Measurements from ENCODE around the gene TSTD2.
"Not testable (repeated sequence)": the region's sequence is repeated elsewhere in the genome, so short reads cannot be mapped to it uniquely, and the experiment has no call there.

Gene TSTD2

DNA sequence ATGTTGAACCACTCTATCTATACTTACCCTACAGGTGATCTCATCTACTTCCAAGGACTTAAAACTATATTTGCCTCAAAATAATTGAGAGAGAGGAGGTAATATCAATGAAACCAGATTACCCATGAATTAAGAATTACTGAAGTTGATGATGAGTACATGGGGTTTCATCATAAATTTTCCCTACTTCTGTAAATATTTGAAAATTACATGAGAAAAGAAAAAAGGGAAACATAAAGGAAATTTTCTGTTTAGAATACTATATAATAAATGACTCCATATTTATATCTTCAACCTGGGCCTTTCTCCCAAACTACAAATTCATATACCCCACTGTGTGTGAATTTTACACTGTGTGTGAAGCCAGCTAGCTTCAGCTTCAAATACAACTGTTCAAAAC is 2.6 kb downstream of the TSTD2 start:
- DNase-seq (ENCODE audit: low read depth), result no peak

DNA sequence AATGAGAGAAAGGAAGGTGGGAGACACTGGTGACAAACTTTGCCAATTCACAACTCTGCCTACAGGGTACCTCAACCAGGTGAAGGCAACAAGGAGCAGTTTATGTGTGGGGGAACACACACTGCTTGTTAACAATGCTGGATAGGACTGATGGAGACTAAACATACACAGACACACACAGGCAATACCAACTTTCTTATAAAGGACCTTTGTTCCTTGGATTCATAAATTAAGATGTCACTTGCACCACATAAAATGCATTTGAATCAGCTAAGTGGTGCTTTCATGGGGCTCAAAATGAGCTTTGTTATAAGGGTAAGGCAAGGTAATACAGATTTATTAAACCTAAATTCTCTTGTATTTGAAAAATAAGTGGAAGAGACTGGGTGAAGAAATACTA is 4.0 kb downstream of the TSTD2 start:
- DNase-seq (ENCODE audit: low read depth), result no peak

DNA sequence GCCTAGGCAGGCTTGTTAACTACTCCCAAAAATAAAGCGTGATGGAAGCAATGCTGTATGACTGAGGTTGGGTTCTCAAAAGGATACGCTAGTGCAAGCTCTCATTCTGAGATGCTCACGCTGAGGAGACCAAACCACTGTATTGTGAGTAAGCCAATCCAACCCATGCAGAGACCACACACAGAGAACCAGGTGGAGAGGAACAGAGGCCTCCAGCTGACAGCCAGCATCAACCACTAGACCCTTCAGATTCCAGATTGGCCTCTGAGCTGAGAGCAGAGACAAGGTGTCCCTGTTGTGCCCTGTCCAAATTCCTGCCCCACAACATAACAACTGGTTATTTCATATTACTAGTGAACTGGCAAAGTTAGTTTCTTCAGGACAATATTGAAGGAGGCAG is 4.5 kb downstream of the TSTD2 start:
- no peak for DNase-seq (ENCODE audit: low read depth)

DNA sequence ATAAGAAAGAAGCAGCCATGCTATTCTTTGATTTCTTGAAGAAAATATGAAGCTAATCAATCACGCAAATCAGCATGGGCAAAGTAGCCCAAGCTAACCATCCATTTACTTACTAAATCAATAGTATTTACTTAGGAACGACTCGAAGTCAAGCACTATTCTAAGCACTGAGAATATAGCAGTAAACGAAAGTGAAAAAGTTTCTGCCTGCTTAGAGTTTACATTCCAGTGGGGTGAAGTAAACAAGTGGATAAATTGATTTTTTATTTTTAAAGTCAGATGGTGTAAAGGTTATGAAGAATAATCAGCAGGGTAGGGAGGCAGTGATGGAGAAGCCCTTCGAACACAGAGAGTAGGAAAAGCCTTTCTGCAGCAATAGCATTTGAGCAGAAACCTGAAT is 5.5 kb downstream of the TSTD2 start:
- DNase-seq (ENCODE audit: low read depth), result no peak

DNA sequence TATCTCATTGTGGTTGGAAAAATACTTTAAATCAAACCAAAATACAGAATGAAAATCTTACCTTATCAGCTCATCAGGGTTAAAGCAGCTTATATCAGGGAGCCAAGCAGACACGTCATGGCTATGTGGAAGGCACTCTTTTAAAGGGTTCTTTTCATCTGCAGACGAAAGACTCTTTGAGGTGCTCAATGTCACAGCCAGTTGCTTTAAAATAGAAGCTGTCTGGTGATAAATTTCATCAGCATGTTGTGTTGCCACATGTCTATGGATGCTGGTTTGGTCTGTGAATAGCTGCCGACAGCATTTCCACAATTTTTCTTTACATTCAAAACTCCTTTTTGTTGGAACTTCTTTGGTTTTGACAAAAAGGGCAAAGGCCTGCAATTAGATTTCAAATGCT is 7.5 kb downstream of the TSTD2 start:
- no peak for DNase-seq (ENCODE audit: low read depth)

DNA sequence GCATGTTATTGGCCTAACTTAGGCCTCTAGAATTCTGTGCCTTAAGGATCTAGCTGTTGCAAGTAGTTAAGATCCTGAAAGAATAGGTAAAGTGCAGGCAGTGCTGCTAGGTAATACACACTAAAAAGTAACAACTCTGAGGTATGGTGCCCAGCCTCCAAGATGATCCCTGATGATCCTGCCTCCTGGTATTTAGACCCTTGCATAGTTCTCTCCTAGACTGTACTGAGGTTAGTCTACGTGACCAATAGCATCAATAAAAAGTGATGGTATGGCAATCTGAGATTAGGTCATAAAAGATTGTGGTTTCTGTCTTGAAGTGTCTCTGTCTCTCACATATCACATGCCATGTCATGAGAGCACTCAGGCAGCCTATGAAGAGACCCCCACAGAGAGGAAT is 9.2 kb downstream of the TSTD2 start:
- no peak for DNase-seq (ENCODE audit: low read depth)

DNA sequence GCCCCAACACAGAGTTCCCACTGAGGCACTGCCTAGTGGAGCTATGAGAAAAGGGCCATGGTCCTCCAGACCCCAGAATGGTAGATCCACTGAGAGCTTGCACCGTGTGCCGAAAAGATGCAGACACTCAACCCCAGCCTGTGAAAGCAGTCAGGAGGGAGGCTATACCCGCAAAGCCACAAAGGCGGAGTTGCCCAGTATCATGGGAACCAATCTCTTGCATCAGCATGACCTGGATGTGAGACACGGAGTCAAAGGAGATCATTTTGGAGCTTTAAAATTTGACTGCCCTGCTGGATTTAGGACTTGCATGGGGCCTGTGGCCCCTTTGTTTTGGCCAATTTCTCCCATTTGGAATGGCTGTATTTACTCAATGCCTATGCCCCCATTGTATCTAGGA is 10.7 kb downstream of the TSTD2 start:
- not testable (repeated sequence) for DNase-seq (ENCODE audit: low read depth)

DNA sequence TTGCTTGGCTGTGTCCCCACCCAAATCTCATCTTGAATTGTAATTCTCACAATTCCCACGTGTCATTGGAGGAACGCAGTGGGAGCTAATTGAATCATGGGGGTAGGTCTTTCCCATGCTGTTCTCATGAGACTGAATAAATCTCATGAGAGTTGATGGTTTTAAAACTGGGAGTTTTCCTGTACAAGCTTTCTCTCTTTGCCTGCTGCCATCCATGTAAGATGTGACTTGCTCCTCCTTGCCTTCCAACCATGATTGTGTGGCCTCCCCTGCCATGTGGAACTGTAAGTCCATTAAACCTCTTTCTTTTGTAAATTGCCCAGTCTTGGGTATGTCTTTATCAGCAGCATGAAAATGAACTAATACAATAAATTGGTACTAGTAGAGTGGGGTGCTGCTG is 13.1 kb downstream of the TSTD2 start:
- DNase-seq (ENCODE audit: low read depth), result not testable (repeated sequence)

DNA sequence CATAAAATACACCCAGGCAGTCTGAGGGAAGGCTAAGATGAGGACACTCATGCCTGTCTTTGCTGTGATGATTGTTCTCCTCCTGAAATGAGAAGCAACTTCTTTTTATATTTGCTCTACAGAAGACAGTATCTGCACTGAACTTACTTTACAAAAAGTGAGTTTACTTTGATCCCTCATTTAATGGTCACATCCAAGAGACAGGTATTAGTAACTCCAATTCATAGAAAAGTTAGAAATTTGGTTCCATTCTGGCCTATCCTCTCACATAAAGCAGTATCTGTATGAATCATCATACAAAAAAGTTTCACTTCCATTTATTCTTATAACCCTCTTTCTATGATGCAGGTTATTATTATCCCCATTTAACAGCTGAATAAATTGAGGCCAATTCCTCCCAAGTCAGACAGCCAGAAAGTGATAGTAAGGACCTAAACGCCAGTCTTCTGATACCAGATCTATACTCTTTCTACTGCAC is 15.2 kb downstream of the TSTD2 start:
- no peak for DNase-seq (ENCODE audit: low read depth)

DNA sequence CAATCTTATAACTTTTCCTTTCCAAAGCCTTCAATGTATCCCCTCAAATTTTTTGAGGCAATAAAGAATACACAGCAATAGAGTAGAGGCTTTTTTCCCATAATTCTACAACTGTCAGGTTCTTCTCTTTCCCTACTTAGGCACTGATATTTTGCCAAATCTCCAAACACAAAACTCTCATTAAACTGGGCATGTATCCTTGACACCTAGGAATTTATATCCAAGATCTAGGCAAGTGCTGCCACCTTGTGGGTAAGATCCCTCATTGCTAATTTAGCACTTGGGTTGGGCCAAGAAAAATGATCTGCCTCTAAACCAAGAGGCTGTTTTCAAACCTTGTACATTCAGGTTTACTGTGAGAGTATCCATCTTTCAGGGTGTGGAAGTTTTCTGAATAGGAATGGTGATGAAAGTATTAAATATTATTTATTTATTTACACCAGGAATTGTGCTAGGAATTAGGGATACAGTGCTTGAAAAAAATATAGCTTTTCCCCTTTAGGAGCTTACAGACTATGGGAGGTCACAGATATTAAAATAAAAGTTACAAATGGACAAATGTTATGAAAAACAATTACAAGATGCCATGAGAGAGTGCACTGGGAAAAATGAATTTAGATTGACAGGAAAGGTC is 17.6 kb downstream of the TSTD2 start:
- DNase-seq (ENCODE audit: low read depth), result peak; percentile 15

DNA sequence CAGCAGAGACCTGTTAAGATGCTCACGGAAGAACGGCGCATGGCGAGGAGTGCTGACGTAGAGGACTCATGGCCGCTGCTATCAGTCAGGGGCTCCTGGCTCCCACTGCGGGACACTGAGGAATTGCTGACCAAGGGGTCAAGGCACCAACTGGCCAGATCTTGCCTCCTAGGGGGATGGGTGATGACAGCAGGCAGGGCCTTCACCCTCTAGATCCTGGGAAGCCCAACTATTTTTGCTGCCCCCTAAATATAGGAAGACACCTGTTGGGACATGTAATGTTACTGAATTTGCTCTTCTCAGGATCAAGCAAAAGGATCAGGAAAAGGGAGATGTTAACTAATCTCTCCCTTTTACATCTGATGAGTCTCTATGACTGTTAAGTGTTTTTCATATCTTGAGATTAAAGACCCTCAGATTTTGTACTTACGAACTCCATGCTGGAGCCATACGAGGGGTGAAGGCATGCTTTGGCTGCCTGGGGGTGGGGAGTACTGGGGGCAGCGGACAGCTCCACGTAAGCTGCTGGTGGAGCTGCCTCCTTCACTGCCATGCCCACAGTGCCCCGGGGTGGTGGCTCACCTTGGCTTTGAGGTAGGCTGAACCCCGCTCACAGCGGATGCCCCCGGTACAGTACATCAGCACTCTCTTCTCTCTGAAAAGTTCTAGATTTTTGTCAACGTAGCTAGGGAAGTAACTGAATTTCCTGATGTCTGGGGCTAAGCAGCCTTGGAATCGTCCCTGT is 28.1 kb downstream of the TSTD2 start:
- no peak for DNase-seq (ENCODE audit: low read depth)

DNA sequence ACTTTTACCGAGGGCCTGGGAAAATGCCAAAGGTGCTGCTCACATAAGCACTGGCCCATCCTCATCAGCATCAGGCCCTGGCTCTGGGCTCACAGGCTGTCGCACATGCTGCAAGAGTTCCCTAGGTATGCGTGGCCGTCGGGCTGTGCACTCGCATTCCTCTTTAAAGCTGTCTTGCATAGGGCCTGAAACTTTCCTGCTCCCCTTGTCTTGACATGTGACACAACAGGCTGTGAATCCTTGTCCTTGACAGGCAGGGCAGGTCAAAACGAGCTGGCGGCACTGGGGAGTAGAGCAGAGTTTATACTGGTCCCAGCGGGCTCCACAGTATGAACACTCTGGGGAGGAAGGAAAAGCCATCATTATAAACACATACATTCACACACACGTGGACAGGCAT is 30.7 kb downstream of the TSTD2 start:
- DNase-seq (ENCODE audit: low read depth), result no peak

DNA sequence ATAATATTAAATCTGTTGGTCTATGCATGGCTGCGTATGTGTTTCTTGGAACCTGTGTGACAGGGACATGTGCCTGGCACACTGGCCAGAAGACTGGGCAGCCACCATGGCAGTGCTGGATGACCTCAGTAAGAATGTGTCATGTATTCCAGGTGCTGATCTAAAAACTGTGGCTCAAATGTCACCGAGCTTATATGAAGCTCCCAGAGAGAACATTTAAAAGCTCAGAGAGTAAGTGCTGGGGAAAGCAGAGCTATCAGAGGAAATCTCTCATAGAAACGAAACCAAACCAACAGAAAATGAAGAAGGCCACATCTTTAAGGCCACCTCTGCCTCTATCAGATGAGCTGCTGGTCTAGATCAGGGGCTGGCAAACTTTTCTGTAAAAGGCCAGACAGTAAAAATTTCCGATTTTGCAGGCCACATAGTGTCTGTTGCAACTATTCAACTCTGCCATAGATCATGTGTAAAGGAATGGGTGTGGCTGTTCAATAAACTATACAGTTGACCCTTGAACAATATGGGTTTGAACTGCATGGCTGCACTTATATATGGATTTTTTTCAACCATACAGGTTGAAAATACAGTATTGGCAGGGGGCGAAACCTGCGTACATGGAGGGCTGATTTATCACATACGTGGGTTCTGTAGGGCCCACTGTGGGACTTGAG is 31.8 kb downstream of the TSTD2 start:
- DNase-seq (ENCODE audit: low read depth), result no peak

DNA sequence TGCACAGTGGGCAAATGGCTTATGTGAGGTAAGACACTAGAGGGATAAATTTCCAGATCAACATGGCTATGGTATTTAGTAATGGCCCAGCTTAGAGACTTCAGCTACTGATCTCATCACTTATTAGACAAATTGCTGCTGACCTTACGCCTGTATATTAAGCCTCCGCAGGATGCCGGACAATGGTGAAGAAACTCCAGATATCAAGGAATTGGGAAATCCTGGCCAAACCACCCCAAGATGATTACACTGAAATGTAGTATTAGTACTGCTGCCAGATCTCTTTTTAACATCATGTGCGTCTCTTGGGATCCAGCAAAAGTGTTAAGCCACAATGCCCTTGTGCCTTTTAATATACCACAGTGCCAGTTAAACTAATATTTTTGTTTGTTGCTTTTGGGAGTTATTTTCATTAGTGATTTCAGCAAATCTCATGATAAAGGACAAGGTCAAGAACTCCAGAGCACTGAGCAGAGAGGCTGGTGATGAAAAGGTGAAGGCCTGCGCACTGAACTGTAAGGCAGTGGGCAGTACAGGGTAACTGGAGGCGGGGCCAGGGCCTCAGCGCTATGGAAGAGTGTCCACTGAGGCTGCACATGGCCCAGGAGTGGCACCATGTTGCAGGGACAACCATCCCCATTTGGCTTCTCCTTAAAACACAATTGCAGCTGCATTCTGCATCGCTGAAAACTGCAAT is 32.5 kb downstream of the TSTD2 start:
- DNase-seq (ENCODE audit: low read depth), result no peak

DNA sequence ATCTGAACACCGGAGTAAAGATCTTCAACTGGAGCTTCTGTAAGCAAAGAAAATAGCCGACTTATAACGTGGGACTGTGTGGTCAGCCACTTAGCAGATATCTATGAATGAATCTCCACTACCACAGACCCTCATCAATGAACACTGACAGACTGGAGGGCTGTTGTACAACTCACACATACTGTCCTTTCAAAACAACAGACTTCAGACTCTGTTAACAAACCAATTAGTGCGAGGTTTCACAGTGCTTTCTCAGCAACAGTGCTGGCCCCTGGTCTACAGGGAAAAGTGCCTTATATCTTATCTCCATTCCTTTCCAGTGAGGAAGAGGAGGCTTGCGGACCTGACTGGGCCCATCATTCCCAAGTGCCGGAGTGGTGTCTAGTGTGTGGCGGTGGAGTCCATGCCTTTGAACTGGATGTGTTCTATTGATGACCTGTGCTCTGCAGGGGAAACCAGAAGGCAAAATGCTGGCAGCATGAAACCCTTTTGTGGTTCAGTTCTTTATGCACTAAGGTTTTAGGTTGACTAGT is 33.8 kb downstream of the TSTD2 start:
- DNase-seq (ENCODE audit: low read depth), result no peak

DNA sequence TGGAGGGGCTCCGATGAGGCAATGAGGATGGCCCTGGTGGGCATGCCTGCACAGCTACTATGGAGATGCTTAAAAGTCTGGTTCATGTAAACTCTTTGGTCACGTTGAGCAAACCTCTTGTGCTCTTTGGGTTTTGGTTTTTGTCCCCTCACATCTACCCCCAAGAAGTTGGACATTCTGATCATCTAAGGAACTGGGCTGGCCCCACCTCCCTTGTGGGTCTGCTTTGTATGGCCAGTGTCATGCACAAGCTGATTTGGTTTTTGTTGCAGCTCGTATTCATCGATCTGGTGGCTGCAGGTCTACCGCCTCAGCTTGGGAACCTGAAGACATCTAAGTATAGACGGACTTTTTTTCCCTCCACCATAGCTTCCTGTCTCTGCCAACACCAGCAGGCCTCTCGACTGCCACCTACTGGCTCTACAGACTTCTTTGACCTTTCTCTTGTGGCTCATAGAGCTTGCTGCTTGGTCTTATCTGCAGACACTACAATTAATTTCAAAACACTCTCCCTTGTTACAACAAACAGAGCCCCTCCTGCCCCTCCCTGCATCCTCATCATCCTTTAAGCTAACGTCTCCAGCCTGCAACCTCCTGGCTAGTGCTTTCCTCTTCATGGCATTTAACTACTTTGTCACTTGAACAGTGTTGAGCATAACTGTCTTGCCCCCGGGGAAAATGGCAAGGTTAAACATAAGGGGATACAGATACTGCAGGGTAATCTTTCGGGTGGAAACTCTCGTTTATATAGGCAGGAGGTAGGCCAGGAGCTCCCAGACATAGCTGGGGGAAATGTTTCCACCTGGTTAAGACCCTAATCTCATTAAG is 34.5 kb downstream of the TSTD2 start:
- DNase-seq (ENCODE audit: low read depth), result peak; percentile 57

DNA sequence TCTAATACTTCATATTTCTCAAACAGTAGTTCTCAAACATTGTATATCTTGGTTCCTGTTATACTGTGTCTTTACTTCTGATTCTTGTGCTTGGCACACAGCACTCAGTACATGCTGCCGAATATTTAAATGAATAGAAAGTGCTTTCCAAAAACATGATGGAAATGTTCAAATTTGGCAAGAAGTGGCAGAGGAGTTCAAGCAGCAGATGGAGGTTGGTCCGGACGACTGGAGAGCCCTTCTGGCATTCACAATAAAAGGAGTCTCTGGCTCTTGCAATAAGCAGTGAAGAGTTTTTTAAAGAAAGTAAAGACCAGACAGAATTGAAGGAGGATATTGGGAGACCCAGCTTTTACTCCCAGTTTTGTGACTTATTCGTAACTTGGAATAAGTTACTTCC is 36.3 kb downstream of the TSTD2 start:
- no peak for DNase-seq (ENCODE audit: low read depth)

DNA sequence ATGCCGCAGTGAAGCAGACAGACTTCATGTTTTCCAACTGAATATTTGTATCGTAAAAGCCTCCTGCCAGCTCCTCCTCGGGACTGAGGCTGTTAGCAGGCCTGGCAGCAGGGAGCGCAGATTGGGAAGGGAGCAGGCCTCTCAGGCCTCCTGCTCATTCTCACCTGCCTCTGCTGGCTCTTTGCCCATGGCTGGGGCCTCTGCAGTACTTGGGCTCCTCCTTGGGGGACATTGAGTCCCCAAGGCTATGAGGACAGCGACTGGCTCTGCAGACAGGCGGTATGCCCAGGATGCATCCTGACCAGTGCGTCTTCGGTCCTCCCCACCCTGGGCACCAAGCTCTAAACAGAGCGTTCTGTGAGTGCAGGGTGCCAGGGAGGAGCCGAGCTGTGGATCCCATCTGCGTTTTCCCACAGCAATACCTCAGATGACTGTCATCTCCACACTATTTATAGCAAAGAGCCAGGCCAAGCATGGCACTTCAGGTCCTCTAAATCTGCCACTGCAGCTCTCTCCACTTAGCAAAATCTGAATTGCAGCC is 38.7 kb downstream of the TSTD2 start:
- DNase-seq (ENCODE audit: low read depth), result no peak

DNA sequence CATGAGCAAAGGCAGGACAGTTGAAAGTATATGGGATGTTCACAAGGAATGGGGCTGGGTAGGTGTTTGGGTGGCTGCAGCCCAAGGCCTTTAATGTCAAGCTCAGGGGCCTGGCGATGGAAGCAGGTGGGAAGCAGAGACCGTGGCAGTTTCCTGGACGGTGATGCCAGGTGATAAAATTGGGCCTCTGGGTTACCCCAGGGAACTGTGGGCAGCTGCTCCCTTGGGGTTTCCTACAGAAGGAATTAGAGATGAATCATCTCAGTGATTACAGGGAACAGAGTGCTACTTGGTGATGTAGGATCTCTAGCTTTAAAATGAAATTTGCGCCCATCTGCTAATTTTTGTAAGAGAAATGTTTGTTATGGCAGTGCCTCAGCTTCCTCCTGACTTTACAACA is 39.2 kb downstream of the TSTD2 start:
- no peak for DNase-seq (ENCODE audit: low read depth)

DNA sequence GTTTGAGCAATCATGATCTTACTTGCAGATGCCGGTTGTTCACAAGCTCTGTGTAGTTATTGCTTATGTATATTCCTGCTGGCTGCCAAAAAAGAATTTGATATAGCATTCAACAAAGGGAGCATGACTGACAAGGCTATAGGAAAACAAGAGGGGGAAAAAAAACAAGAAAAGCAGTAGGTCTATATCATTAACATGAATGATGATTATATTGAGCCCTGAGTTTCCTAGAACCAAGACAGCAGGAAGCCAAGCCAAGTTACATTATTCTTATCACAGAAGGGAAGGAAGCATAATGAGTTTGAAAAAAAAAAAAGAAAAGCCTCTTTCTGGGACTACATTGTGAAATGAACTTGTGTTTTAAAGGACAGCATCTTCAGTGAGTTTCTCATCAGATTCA is 41.0 kb downstream of the TSTD2 start:
- no peak for DNase-seq (ENCODE audit: low read depth)

DNA sequence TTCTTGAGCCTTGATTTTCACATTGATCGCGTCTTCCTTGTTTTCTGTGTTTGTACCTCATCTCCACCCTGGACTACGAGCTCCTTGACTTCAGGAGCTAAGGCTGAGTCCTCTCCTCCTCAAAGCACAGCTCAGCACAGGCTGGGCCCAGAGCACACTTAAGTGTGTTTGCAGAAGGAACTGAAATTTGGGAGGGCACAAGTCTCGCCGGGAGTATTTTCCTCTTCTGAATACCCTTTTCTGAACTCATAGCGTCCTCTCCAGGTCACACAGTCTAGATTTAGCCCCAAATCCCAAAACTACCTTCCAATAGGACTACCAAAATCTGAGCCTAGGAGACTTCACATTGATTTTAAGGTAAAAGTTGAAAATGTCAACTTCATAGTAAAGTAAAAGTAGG is 41.6 kb downstream of the TSTD2 start:
- DNase-seq (ENCODE audit: low read depth), result no peak

All from non-pigmented ciliary epithelial cell (primary cell).